H1 (cell line): ENCODE measurements around the gene CAMTA1. TPM values are rescaled to one million over a fixed set of nuclear protein-coding genes. Genes with fewer than 3 reads are reported as not detected.
A peak's percentile ranks its signal among the peaks of the same experiment; 100 is the strongest.

Experiments
- CTCF ChIA-PET: fragments of 300-600 bp; sonication (Branson Sonifier 250); formaldehyde crosslinking; loops from one replicate; lab custom pipeline; 2021; ENCODE audit not compliant: partially characterized antibody; lab: Charles Lee
- POLR2A ChIA-PET: fragments of 300-600 bp; sonication (Branson Sonifier 250); formaldehyde crosslinking; loops from one replicate; lab custom pipeline; 2021; ENCODE audit warnings: inconsistent platforms; ENCODE audit not compliant: partially characterized antibody; lab: Charles Lee
- DNase-seq, 2 experiments: peaks; one replicate each; pipeline versions ENCODE4 v3.0.0 to v3.0.0-alpha.2; 2010 to 2022; ENCODE audit warnings: low spot score in 2 of 2, low read depth in 1 of 2, mixed read lengths in 1 of 2
- FAIRE-seq: peaks from 2 replicates; lab custom pipeline; 2011; peaks lifted over from hg19 to GRCh38; lab: Jason Lieb, UNC
- H2AFZ ChIP-seq: 2 replicates; pipeline ENCODE4 v1.8.1; 2012; ENCODE audit warnings: low read length, inconsistent platforms
- H2AK5ac ChIP-seq: 2 replicates; pipeline ENCODE4 v1.6.1; 2013; ENCODE audit warnings: low read depth, low read length
- H2BK120ac ChIP-seq: replicated peaks from 2 replicates; pipeline ENCODE3; 2013; ENCODE audit warnings: low read depth, low read length, inconsistent platforms
- H2BK12ac ChIP-seq: 2 replicates; pipeline ENCODE4 v1.6.1; 2013; ENCODE audit warnings: low read depth, low read length
- H2BK15ac ChIP-seq: 2 replicates; pipeline ENCODE4 v1.6.1; 2013; ENCODE audit warnings: low read length
- H2BK20ac ChIP-seq: 2 replicates; pipeline ENCODE4 v1.6.1; 2013; ENCODE audit warnings: low read length
- H2BK5ac ChIP-seq: 2 replicates; pipeline ENCODE4 v1.6.1; 2013; ENCODE audit warnings: low read depth, low read length
- H3K14ac ChIP-seq: 2 replicates; pipeline ENCODE4 v1.6.1; 2013; ENCODE audit warnings: inconsistent platforms; ENCODE audit not compliant: insufficient read length
- H3K18ac ChIP-seq: 2 replicates; pipeline ENCODE4 v1.6.1; 2013; ENCODE audit warnings: low read length; ENCODE audit errors: extremely low read depth
- H3K23ac ChIP-seq: 2 replicates; pipeline ENCODE4 v1.6.1; 2013; ENCODE audit warnings: inconsistent platforms; ENCODE audit not compliant: insufficient read length
- H3K23me2 ChIP-seq: 2 replicates; pipeline ENCODE4 v1.6.1; 2013; ENCODE audit warnings: low read depth, low read length
- H3K27ac ChIP-seq: 2 replicates; pipeline ENCODE4 v1.6.1; 2011; ENCODE audit warnings: low read depth, low read length, inconsistent platforms
- H3K27me3 ChIP-seq, 4 experiments: replicated peaks in 1 of 4; 1 replicate in 1 of 4; 2 replicates in 3 of 4; pipeline versions ENCODE4 v1.6.1 to v1.8.1; 2011 to 2013; ENCODE audit warnings: low read length in 3 of 4, mild to moderate bottlenecking in 3 of 4, inconsistent platforms in 2 of 4, mixed read lengths in 2 of 4, moderate library complexity in 1 of 4; ENCODE audit not compliant: control insufficient read depth in 3 of 4, insufficient read depth in 3 of 4; ENCODE audit errors: extremely low read depth in 1 of 4
- H3K36me3 ChIP-seq, 4 experiments: 2 replicates each; pipeline versions ENCODE4 v1.6.1 to v1.8.1; 2011 to 2013; ENCODE audit warnings: mild to moderate bottlenecking in 4 of 4, low read length in 3 of 4, moderate library complexity in 2 of 4, control low read depth in 1 of 4, inconsistent platforms in 1 of 4; ENCODE audit not compliant: insufficient read depth in 4 of 4, control insufficient read depth in 2 of 4
- H3K4ac ChIP-seq: replicated peaks from 2 replicates; pipeline ENCODE3; 2013; ENCODE audit warnings: low read length, low read depth, mixed read lengths, inconsistent platforms; ENCODE audit not compliant: insufficient read length
- H3K4me1 ChIP-seq, 4 experiments: replicated peaks in 1 of 4; 1 replicate in 1 of 4; 2 replicates in 3 of 4; pipeline versions ENCODE4 v1.6.1 to v1.8.1; 2011 to 2013; ENCODE audit warnings: low read length in 3 of 4, inconsistent platforms in 2 of 4, mixed read lengths in 1 of 4; ENCODE audit not compliant: insufficient read depth in 4 of 4, control insufficient read depth in 3 of 4
- H3K4me2 ChIP-seq, 2 experiments: 2 replicates each; pipeline versions ENCODE4 v1.6.1 to v1.8.1; 2011 to 2013; ENCODE audit warnings: low read depth in 2 of 2, low read length in 2 of 2, control low read depth in 1 of 2, inconsistent platforms in 1 of 2, mild to moderate bottlenecking in 1 of 2; ENCODE audit not compliant: insufficient read depth in 1 of 2
- H3K4me3 ChIP-seq, 4 experiments: fragments of 200-600, 300-600 bp in 1 of 4; sonication (generic), shearing (Covaris generic), sonication (Bioruptor Twin) in 1 of 4; 2 replicates each; pipeline versions ENCODE4 v1.5.1 to v1.8.1; 2011 to 2016; ENCODE audit warnings: low read length in 4 of 4, low read depth in 3 of 4, control low read depth in 2 of 4, inconsistent platforms in 2 of 4, mild to moderate bottlenecking in 2 of 4, mixed read lengths in 1 of 4, moderate library complexity in 1 of 4; ENCODE audit not compliant: insufficient read depth in 2 of 4; ENCODE audit errors: extremely low read depth in 1 of 4
- H3K56ac ChIP-seq: replicated peaks from 2 replicates; pipeline ENCODE3; 2013; ENCODE audit warnings: low read depth, mild to moderate bottlenecking, mixed read lengths, low read length, inconsistent platforms; ENCODE audit not compliant: insufficient read length
- H3K79me1 ChIP-seq: 2 replicates; pipeline ENCODE4 v1.6.1; 2013; ENCODE audit warnings: low read depth, low read length, control low read depth
- H3K79me2 ChIP-seq, 2 experiments: 2 replicates each; pipeline versions ENCODE4 v1.6.1 to v1.8.1; 2012 to 2013; ENCODE audit warnings: low read length in 2 of 2, mild to moderate bottlenecking in 2 of 2, inconsistent platforms in 1 of 2; ENCODE audit not compliant: insufficient read depth in 2 of 2, control insufficient read depth in 1 of 2
- H3K9ac ChIP-seq, 4 experiments: replicated peaks in 1 of 4; 1 replicate in 1 of 4; 2 replicates in 3 of 4; pipeline versions ENCODE4 v1.6.1 to v1.8.1; 2011 to 2013; ENCODE audit warnings: low read depth in 3 of 4, low read length in 3 of 4, control low read depth in 2 of 4, mild to moderate bottlenecking in 2 of 4, moderate library complexity in 2 of 4, inconsistent platforms in 1 of 4; ENCODE audit errors: extremely low read depth in 1 of 4
- H3K9me3 ChIP-seq, 2 experiments: 2 replicates each; pipeline versions ENCODE4 v1.6.1 to v1.8.1; 2012 to 2013; ENCODE audit warnings: mild to moderate bottlenecking in 2 of 2, moderate library complexity in 2 of 2, control low read depth in 1 of 2, inconsistent platforms in 1 of 2, low read depth in 1 of 2, low read length in 1 of 2, mixed read lengths in 1 of 2; ENCODE audit not compliant: insufficient read depth in 2 of 2
- H4K20me1 ChIP-seq, 2 experiments: replicated peaks in 1 of 2; 2 replicates each; pipeline versions ENCODE3 to v1.8.1; 2011 to 2013; ENCODE audit warnings: inconsistent platforms in 2 of 2, low read length in 2 of 2, mild to moderate bottlenecking in 1 of 2; ENCODE audit not compliant: insufficient read depth in 2 of 2, control insufficient read depth in 1 of 2
- H4K5ac ChIP-seq: 2 replicates; pipeline ENCODE4 v1.6.1; 2013; ENCODE audit warnings: low read length, low read depth, mixed read lengths, inconsistent platforms; ENCODE audit not compliant: insufficient read length
- H4K8ac ChIP-seq: 2 replicates; pipeline ENCODE4 v1.8.0; 2013; ENCODE audit warnings: mild to moderate bottlenecking, moderate library complexity, low read length, inconsistent platforms; ENCODE audit not compliant: insufficient read depth; ENCODE audit errors: extremely low read depth
- H4K91ac ChIP-seq: replicated peaks from 2 replicates; pipeline ENCODE3; 2013; ENCODE audit warnings: low read length, mixed read lengths, inconsistent platforms; ENCODE audit not compliant: insufficient read length
- ATF3 ChIP-seq: IDR thresholded peaks from 2 replicates; pipeline ENCODE4 v1.6.1; 2011; ENCODE audit warnings: low read depth, mild to moderate bottlenecking, low read length; ENCODE audit not compliant: insufficient read depth
- CTBP2 ChIP-seq: IDR thresholded peaks from 2 replicates; pipeline ENCODE4 v1.7.0; 2011; ENCODE audit warnings: borderline replicate concordance, mild to moderate bottlenecking, moderate library complexity, mixed read lengths, low read length; ENCODE audit not compliant: insufficient read depth, insufficient read length
- HDAC2 ChIP-seq, 2 experiments: fragments of 300-600 bp in 1 of 2; sonication (generic) in 1 of 2; IDR thresholded peaks; 2 replicates each; pipeline ENCODE4 v1.6.1; 2011 to 2012; ENCODE audit warnings: low read depth in 2 of 2, low read length in 2 of 2, mild to moderate bottlenecking in 2 of 2, moderate library complexity in 2 of 2, borderline replicate concordance in 1 of 2, inconsistent platforms in 1 of 2
- JUN ChIP-seq: IDR thresholded peaks from 2 replicates; pipeline ENCODE4 v1.6.1; 2011; ENCODE audit warnings: low read depth, mild to moderate bottlenecking, improper control_type of control experiment, low read length
- KDM1A ChIP-seq: fragments of 200-600, 300-600 bp; sonication (generic); IDR thresholded peaks from 2 replicates; pipeline ENCODE4 v1.7.1; 2016; ENCODE audit warnings: mild to moderate bottlenecking, low read length, borderline replicate concordance
- KDM4A ChIP-seq: IDR thresholded peaks from one replicate; pipeline ENCODE4 v1.7.1; 2012; ENCODE audit warnings: low read depth, mild to moderate bottlenecking, moderate library complexity, low read length, inconsistent platforms; ENCODE audit not compliant: severe bottlenecking
- RAD21 ChIP-seq, 2 experiments: IDR thresholded peaks in 1 of 2; conservative IDR thresholded peaks in 1 of 2; 2 replicates each; pipeline ENCODE4 v1.6.1; 2011; ENCODE audit warnings: low read depth in 2 of 2, low read length in 2 of 2, improper control_type of control experiment in 1 of 2, inconsistent platforms in 1 of 2, mild to moderate bottlenecking in 1 of 2, moderate library complexity in 1 of 2
- RNF2 ChIP-seq: fragments of 200-900, 300-1000 bp; sonication (generic); IDR thresholded peaks from 2 replicates; pipeline ENCODE4 v1.7.1; 2016; ENCODE audit warnings: borderline replicate concordance, low read depth, mild to moderate bottlenecking, antibody characterized with exemption, low read length; ENCODE audit not compliant: poor library complexity, severe bottlenecking; ENCODE audit errors: missing control alignments
- SP4 ChIP-seq: IDR thresholded peaks from 2 replicates; pipeline ENCODE4 v1.6.1; 2012; ENCODE audit warnings: low read length, inconsistent platforms
- WGBS, 2 experiments: shearing (Covaris generic) in 1 of 2; methylation state at CpG; one replicate each; pipeline versions ENCODE4 v1.1.6 to v1.1.7; 2013 to 2015; ENCODE audit warnings: low lambda C conversion rate in 2 of 2, mixed read lengths in 2 of 2, inconsistent platforms in 1 of 2, low coverage in 1 of 2, missing lambda C conversion rate in 1 of 2; ENCODE audit not compliant: insufficient replicate concordance in 2 of 2, insufficient coverage in 1 of 2, insufficient read length in 1 of 2; ENCODE audit errors: extremely low coverage in 1 of 2, missing lambda C conversion rate in 1 of 2; 5-methylcytosine and 5-hydroxymethylcytosine counted together
- polyA plus RNA-seq, 7 experiments: library from polyadenylated mRNA; depleted of rRNA in 3 of 7; stranded (reverse) in 5 of 7; unstranded in 2 of 7; fragments of >200 nt in 5 of 7; fragments of 200-250 nt in 2 of 7; gene quantifications; 1 replicate in 5 of 7; 2 replicates in 1 of 7; 4 replicates in 1 of 7; pipeline versions ENCODE4 v1.2.1 to v1.2.3, GENCODE V29; 2011 to 2013; ENCODE audit warnings: missing spikeins in 2 of 7, mixed read lengths in 2 of 7
- total RNA-seq: library from RNA; stranded (reverse); fragmentation: NEBNext Ultra II Directional; extraction: Animal tissue kit (Norgen Biotek cat#: 25700); gene quantifications from 2 replicates; pipeline ENCODE4 v1.2.1, GENCODE V29; 2021

The CAMTA1 gene
- total and polyA plus RNA-seq, 2 of the 8 experiments (the other 6 are each of a cell fraction or from before 2014, with no cell fraction given) = 65.0 to 119 TPM

GRCh38 chr1:7528386-7529198 is 743.3 kb downstream of the CAMTA1 start:
- no peak overlapping the region for H2BK20ac ChIP-seq
- H4K91ac ChIP-seq = no peak overlapping the region
- ChIA-PET CTCF (interaction anchor here (0.5 to 4.4 kb wide), 15 partner anchors 9 to 630 kb away, joined by 3 to 19 read pairs (median 3); no protein-coding TSS in a partner anchor), POLR2A (interaction anchor here (0.8 to 1.4 kb wide), 2 partner anchors 10 to 177 kb away, joined by 3 read pairs; no protein-coding TSS in a partner anchor)
- 81% methylated on average over 6 of the region's 6 CpGs; no CpG with 5 or more reads in 1 of the 2 experiments for WGBS, 2 experiments
- H4K5ac ChIP-seq = no peak overlapping the region
- no peaks in the 10 kb centered on the region for H4K20me1 ChIP-seq
- no peaks in the 10 kb centered on the region for H3K79me1 ChIP-seq
- H4K8ac ChIP-seq = no peak overlapping the region
- H3K14ac ChIP-seq = no peak overlapping the region
- peaks cover 0 to 4% (median 2%) of the 10 kb centered on the region in 4 experiments; a peak in 3 of 7 replicates for H3K4me1 ChIP-seq
- no peaks in the 10 kb centered on the region for H3K79me2 ChIP-seq
- H2AFZ ChIP-seq = no peak overlapping the region
- H2AK5ac ChIP-seq = no peak overlapping the region
- H3K4me3 ChIP-seq = no peak overlapping the region
- H2BK5ac ChIP-seq = no peak overlapping the region
- FAIRE-seq = no peak
- no peak overlapping the region for H3K9ac ChIP-seq
- H2BK15ac ChIP-seq = no peak overlapping the region
- no peak overlapping the region for H3K4me2 ChIP-seq
- H3K18ac ChIP-seq = no peak overlapping the region
- H3K56ac ChIP-seq = no peak overlapping the region
- H2BK120ac ChIP-seq = no peak overlapping the region
- H3K9me3 ChIP-seq = no peaks in the 10 kb centered on the region
- no peak overlapping the region for H3K27ac ChIP-seq
- H3K4ac ChIP-seq = no peak overlapping the region
- DNase-seq = no peak
- H2BK12ac ChIP-seq = peak overlapping the region; percentile 2; the same call in 1 of the 2 replicates
- no peaks in the 10 kb centered on the region for H3K23me2 ChIP-seq
- no peak overlapping the region for H3K23ac ChIP-seq
- no peaks in the 10 kb centered on the region for H3K36me3 ChIP-seq
- no peaks in the 10 kb centered on the region for H3K27me3 ChIP-seq
- TF ChIP-seq SP4 (no peak), RAD21 (IDR thresholded peaks at IDR 0.05 in 1 of 2, conservative IDR thresholded peaks at IDR 0.05 in 1 of 2; ENCODE audit: low read depth in 2 of 2, low read length in 2 of 2) (no peak), ATF3 (no peak), JUN (no peak), CTBP2 (no peak), KDM4A (no peak), HDAC2 (IDR thresholded peaks at IDR 0.05; ENCODE audit: borderline replicate concordance in 1 of 2, low read depth in 2 of 2, low read length in 2 of 2) (no peak), KDM1A (no peak), RNF2 (no peak)
